SK-N-MC (cell line): Measurements from ENCODE around the gene HOXC12.

ENCODE experiments used
- EZH2 ChIP-seq: fragments of 200-600 bp; sonication (generic); IDR thresholded peaks from one replicate; pipeline ENCODE4 v1.6.1; 2017; ENCODE audit warnings: antibody characterized with exemption
- POLR2AphosphoS5 ChIP-seq: IDR thresholded peaks from 2 replicates; pipeline ENCODE4 v1.6.1; 2012; ENCODE audit warnings: mild to moderate bottlenecking, low read depth, low read length, borderline replicate concordance

DNA sequence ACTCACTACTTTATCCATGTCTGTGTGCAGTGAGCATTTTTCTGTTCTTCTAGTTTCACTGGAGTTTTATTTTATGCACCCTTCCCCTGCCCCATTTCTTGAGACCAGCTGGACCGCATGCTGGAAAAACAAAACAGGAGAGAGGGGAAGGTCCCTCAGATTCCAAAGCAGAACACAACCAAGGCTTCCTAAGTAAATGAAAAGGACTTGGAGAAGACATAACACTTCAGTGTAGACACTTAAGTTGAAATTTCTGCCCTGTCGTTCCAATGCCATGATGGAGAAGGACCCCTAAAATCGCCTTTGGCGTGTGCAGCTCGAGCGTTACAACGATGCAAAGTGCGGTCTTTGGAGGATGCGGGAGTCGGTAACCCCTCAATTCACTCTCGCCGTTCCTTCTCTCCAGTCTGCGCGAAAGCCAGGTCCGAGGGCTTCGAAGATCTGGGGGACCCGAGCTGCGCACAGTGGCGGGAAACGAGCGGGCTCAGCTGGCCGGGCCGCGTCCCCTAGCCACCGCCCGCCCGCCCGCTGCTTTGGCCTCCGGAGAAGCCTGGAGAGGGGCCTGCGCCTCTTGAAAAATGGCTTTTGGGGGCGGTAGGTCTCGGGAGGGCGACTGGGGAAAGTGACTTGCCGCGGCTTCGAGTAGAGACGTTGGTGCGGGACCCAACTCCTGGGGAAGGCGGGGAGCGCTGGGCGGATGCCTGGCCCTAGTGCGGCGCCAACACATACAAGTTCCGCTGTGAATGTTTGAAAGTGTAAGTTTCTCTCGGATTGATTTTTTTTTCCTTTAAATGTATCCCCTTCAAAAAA lies 27.3 kb upstream of the HOXC12 start:
- TF ChIP-seq EZH2: no peak
- no peak for TF ChIP-seq POLR2AphosphoS5
